Nephron progenitor cell (in vitro differentiated cells): ENCODE data around the gene SLC2A9.

ENCODE experiments used
- DNase-seq: peaks from one replicate; pipeline ENCODE4 v3.0.0; 2021
- H3K27ac Mint-ChIP-seq: 2 replicates; pipeline ENCODE4 v1.8.0; 2021; ENCODE audit warnings: mild to moderate bottlenecking, moderate library complexity, mixed read lengths
- H3K27me3 Mint-ChIP-seq: 2 replicates; pipeline ENCODE4 v1.8.0; 2021; ENCODE audit warnings: mild to moderate bottlenecking, low read depth, mixed read lengths; ENCODE audit not compliant: poor library complexity
- H3K36me3 Mint-ChIP-seq: 2 replicates; pipeline ENCODE4 v1.8.0; 2021; ENCODE audit warnings: low read depth, mixed read lengths
- H3K4me1 Mint-ChIP-seq: 2 replicates; pipeline ENCODE4 v1.8.0; 2021; ENCODE audit warnings: mixed read lengths
- H3K4me3 Mint-ChIP-seq: 2 replicates; pipeline ENCODE4 v1.8.0; 2021; ENCODE audit warnings: mild to moderate bottlenecking, moderate library complexity, mixed read lengths
- H3K9me3 Mint-ChIP-seq: 2 replicates; pipeline ENCODE4 v1.8.0; 2021; ENCODE audit warnings: mild to moderate bottlenecking, moderate library complexity, mixed read lengths
- CTCF ChIP-seq: fragments of 200-600 bp; sonication (generic); IDR thresholded peaks from 2 replicates; pipeline ENCODE4 v1.5.0; 2021; ENCODE audit warnings: antibody characterized with exemption

The SLC2A9 gene

DNA sequence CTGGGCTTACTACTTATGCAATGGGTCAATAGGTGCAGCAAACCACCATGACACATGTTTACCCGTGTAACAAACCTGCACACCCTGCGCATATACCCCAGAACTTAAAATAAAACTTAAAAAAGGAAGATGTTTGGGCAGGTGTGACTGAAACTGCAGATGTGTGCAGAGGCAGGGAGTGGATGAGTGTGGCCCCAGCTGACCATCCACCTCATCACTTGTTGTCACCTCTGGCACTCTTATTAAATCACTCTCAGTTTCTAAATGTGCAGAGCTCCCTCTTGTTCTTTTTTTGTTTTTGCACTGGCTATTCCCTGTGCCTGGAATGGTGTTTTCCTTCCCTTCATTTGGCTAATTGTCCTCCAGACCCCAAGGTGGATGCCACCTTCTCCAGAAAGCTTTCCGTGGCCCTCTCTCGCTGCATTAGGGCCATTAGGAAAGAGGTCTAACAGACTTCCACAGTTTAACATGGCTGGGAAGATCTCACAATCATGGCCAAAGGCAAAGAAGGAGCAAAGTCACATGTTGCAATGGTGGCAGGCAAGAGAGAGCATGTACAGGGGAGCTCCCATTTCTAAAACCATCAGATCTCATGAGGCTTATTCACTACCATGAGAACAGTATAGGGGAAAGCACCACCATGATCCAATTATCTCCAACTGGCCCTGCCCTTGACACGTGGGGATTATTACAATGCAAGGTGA is 58.5 kb downstream of the SLC2A9 start:
- H3K36me3 Mint-ChIP-seq: no peaks in the 10 kb centered on the region
- H3K27ac Mint-ChIP-seq: no peak overlapping the region
- no peak for DNase-seq
- no peak for TF ChIP-seq CTCF
- H3K9me3 Mint-ChIP-seq: peaks cover 21% of the 10 kb centered on the region
- H3K27me3 Mint-ChIP-seq: peaks cover 7% of the 10 kb centered on the region
- peaks cover 4% of the 10 kb centered on the region for H3K4me1 Mint-ChIP-seq
- H3K4me3 Mint-ChIP-seq: no peak overlapping the region

DNA sequence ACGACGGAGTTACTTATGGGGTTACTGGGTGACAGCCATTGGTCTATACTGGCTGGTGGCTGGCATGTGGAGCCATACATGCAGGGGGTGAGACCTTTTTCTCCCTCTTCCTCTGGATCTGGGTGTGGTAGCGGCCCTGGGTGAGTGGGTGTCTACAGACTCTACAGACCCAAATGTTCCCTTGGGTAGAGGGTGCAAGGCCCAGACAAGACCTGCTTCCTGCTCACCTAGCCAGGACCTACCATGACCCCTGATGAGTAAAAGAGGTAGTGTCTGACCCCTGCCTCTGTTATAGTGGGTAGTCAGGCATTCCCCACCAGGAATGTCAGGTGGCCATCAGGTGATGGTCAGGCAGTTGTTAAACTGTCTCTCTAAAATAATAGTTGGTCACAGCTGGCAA is 66.8 kb downstream of the SLC2A9 start:
- no peak for TF ChIP-seq CTCF

GRCh38 chr4:9953089-9953488 is 68.2 kb downstream of the SLC2A9 start:
- Mint-ChIP-seq H3K4me3 (no peak overlapping the region), H3K27me3 (peaks cover 6% of the 10 kb centered on the region), H3K4me1 (peaks cover 5% of the 10 kb centered on the region), H3K36me3 (no peaks in the 10 kb centered on the region), H3K27ac (no peak overlapping the region), H3K9me3 (no peaks in the 10 kb centered on the region)
- no peak for TF ChIP-seq CTCF
- no peak for DNase-seq

More for the DNA sequence above, 66.8 kb downstream of the SLC2A9 start:
- Mint-ChIP-seq H3K4me1 (peaks cover 4% of the 10 kb centered on the region), H3K9me3 (no peaks in the 10 kb centered on the region), H3K27ac (no peak overlapping the region), H3K27me3 (peaks cover 6% of the 10 kb centered on the region), H3K36me3 (no peaks in the 10 kb centered on the region), H3K4me3 (no peak overlapping the region)
- DNase-seq: no peak

DNA sequence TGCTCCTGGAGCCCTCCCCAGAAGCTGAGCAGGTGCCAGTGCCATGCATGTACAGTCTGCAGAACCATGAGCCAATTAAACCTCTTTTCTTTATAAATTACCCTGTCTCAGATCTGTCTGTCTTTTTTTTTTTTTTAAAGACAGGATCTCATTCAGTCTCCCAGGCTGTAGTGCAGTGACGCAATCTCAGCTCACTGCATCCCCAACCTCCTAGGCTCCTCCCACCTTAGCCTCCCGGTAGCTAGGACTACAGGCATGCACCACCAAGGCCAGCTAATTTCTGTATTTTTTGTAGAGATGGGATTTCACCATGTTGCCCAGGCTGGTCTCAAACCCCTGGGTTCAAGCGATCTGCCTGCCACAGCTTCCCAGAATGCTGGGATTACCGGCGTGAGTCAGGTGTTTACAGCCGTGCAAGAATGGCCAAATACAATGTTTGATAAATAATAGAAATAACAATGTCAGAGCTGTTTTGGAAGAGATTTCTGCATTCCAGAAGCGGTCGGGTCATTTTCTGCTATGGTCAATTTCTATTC is 68.8 kb downstream of the SLC2A9 start:
- DNase-seq: no peak
- no peak overlapping the region for H3K27ac Mint-ChIP-seq
- no peaks in the 10 kb centered on the region for H3K36me3 Mint-ChIP-seq
- H3K4me1 Mint-ChIP-seq: peaks cover 5% of the 10 kb centered on the region
- no peak for TF ChIP-seq CTCF
- H3K9me3 Mint-ChIP-seq: no peaks in the 10 kb centered on the region
- H3K4me3 Mint-ChIP-seq: no peak overlapping the region
- H3K27me3 Mint-ChIP-seq: peaks cover 9% of the 10 kb centered on the region

- peaks cover 5% of the 10 kb centered on the region for H3K4me1 Mint-ChIP-seq
- no peaks in the 10 kb centered on the region for H3K36me3 Mint-ChIP-seq
- H3K9me3 Mint-ChIP-seq: no peaks in the 10 kb centered on the region
- DNase-seq: no peak
- H3K4me3 Mint-ChIP-seq: no peak overlapping the region
- H3K27me3 Mint-ChIP-seq: peaks cover 14% of the 10 kb centered on the region
- TF ChIP-seq CTCF: no peak
- no peak overlapping the region for H3K27ac Mint-ChIP-seq
Measured at GRCh38 chr4:9949573-9949972, 71.7 kb downstream of the SLC2A9 start.
